Gastrocnemius medialis (tissue), 4 donors: Measurements from ENCODE around the gene MAML1. TPM values are rescaled to one million over a fixed set of nuclear protein-coding genes. Genes with fewer than 3 reads are reported as not detected.

Experiments
- ATAC-seq, 2 donors: fragments of 150-250 bp; one replicate each; pipeline ENCODE4 v1.9.1; 2016
- DNase-seq, 2 donors: peaks; one replicate each; pipeline ENCODE4 v3.0.0-alpha.2; 2019
- H3K27ac ChIP-seq, 4 donors: fragments of 200-600 bp; sonication (generic); 1 replicate in 1 of 4; 2 replicates in 3 of 4; pipeline ENCODE4 v1.5.1; 2016 to 2018; ENCODE audit warnings: mild to moderate bottlenecking in 2 of 4, moderate library complexity in 1 of 4
- H3K27me3 ChIP-seq, 3 donors: fragments of 200-600 bp; sonication (generic) in 2 of 3; 1 replicate in 1 of 3; 2 replicates in 2 of 3; pipeline versions ENCODE4 v1.5.1 to v1.6.0; 2016 to 2019; ENCODE audit warnings: mild to moderate bottlenecking in 1 of 3, moderate library complexity in 1 of 3
- H3K36me3 ChIP-seq, 2 donors: fragments of 200-600 bp; sonication (generic) in 1 of 2; one replicate each; pipeline ENCODE4 v1.5.1; 2017 to 2018
- H3K4me1 ChIP-seq, 2 donors: fragments of 200-600 bp; sonication (generic) in 1 of 2; one replicate each; pipeline ENCODE4 v1.5.1; 2016 to 2017; ENCODE audit warnings: mild to moderate bottlenecking in 2 of 2
- H3K4me3 ChIP-seq, 4 donors: fragments of 200-600 bp; sonication (generic) in 3 of 4; 1 replicate in 1 of 4; 2 replicates in 3 of 4; pipeline ENCODE4 v1.5.1; 2016 to 2019; ENCODE audit warnings: mild to moderate bottlenecking in 2 of 4
- H3K9me3 ChIP-seq, 3 donors: fragments of 200-600 bp; sonication (generic) in 2 of 3; 1 replicate in 1 of 3; 2 replicates in 2 of 3; pipeline ENCODE4 v1.5.1; 2016 to 2019
- POLR2A ChIP-seq, 2 donors: fragments of 450-650 bp; IDR thresholded peaks; one replicate each; pipeline ENCODE4 v1.6.1; 2017; ENCODE audit warnings: antibody characterized with exemption in 2 of 2, mild to moderate bottlenecking in 2 of 2, moderate library complexity in 2 of 2
- in situ Hi-C, 4 donors: fragments of 200-750 bp; cut with MboI; loops; one replicate each; pipeline versions ENCODE4 v1.15.0 to v1.8.0; 2017; ENCODE audit warnings: low sequenced_read_pairs in 4 of 4
- intact Hi-C: fragments of 100-400 bp; cut with DNase I; formaldehyde crosslinking; loops from one replicate; pipeline ENCODE4 v1.15.1; 2023; ENCODE audit warnings: low total_unique reads
- total RNA-seq, 4 donors: library from RNA; depleted of rRNA; stranded (reverse); fragments of >200 nt; gene quantifications; one replicate each; pipeline versions ENCODE4 v1.1.0 to v1.2.3, GENCODE V29; 2016
- TF ChIP-seq, protein P1 (sequence below), 5 experiments: fragments of 450-650 bp in 3 of 5; fragments of 200-600 bp in 2 of 5; sonication (generic) in 2 of 5; IDR thresholded peaks in 4 of 5; conservative IDR thresholded peaks in 1 of 5; 1 replicate in 4 of 5; 2 replicates in 1 of 5; pipeline ENCODE4 v1.5.1; 2016 to 2019; ENCODE audit warnings: antibody characterized with exemption in 5 of 5, mild to moderate bottlenecking in 3 of 5, moderate library complexity in 3 of 5

Gene MAML1
- total RNA-seq, 4 donors from 2014 or later, result 14.4 to 16.3 (median 15.1) TPM

DNA sequence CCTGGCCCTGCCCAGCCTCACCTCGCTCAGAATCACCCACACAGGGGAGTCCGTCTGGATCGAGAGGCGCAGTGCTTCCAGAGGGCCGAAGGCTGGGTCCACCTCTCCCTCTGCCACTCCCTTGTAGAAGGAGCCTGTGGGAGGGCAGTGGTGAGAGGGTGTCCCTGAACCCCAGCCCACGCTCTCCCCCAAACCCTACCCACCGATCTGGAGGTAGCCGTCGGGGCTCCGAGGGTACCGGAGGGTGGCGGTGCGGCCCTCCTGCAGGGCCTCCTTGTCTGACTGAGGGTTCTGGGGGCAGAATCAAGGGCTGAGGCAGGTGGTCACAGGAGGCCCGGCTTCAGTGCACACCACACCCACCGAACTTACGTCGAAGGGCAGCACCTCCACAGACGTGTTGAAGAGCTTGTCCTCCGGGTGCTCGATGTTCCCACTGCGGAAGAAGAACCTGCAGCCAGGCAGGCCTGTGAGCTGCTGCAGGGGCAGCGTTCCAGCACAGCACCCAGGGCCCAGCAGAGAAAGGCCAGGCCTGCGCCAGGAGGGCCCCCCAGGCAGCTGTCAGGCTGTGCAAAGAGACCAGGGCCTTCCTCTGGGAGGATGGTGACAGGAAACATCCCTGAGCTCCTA, 65.6 kb downstream of the MAML1 start:
- ATAC-seq, result no peak
- in situ Hi-C loops, result no loop called here
- no peak for DNase-seq
- peaks cover 26 to 30% of the 10 kb centered on the region in 2 donors for H3K4me1 ChIP-seq
- no peaks in the 10 kb centered on the region for H3K9me3 ChIP-seq
- no peak for TF ChIP-seq POLR2A (IDR thresholded peaks at IDR 0.05)
- TF ChIP-seq, protein P1, sequence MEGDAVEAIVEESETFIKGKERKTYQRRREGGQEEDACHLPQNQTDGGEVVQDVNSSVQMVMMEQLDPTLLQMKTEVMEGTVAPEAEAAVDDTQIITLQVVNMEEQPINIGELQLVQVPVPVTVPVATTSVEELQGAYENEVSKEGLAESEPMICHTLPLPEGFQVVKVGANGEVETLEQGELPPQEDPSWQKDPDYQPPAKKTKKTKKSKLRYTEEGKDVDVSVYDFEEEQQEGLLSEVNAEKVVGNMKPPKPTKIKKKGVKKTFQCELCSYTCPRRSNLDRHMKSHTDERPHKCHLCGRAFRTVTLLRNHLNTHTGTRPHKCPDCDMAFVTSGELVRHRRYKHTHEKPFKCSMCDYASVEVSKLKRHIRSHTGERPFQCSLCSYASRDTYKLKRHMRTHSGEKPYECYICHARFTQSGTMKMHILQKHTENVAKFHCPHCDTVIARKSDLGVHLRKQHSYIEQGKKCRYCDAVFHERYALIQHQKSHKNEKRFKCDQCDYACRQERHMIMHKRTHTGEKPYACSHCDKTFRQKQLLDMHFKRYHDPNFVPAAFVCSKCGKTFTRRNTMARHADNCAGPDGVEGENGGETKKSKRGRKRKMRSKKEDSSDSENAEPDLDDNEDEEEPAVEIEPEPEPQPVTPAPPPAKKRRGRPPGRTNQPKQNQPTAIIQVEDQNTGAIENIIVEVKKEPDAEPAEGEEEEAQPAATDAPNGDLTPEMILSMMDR (IDR thresholded peaks at IDR 0.05 in 4 of 5, conservative IDR thresholded peaks at IDR 0.05 in 1 of 5), result no peak
- H3K4me3 ChIP-seq, result no peak overlapping the region
- peaks cover 0 to 35% of the 10 kb centered on the region in 2 donors for H3K36me3 ChIP-seq
- no peak overlapping the region for H3K27ac ChIP-seq
- H3K27me3 ChIP-seq, result no peaks in the 10 kb centered on the region
- intact Hi-C loops, result loop anchor here (5.0 kb wide), 2 partner anchors 66 to 131 kb away; partner anchors contain the start of gene MAML1

- H3K4me1 ChIP-seq, result peaks cover 26 to 31% of the 10 kb centered on the region in 2 donors
- H3K27me3 ChIP-seq, result no peaks in the 10 kb centered on the region
- no peak for DNase-seq
- peaks cover 0 to 35% of the 10 kb centered on the region in 2 donors for H3K36me3 ChIP-seq
- H3K27ac ChIP-seq, result no peak overlapping the region
- H3K4me3 ChIP-seq, result no peak overlapping the region
- intact Hi-C loops, result loop anchor here (5.0 kb wide), 2 partner anchors 67 to 132 kb away; partner anchors contain the start of gene MAML1
- ATAC-seq, result no peak
- in situ Hi-C loops, result no loop called here
- H3K9me3 ChIP-seq, result no peaks in the 10 kb centered on the region
- TF ChIP-seq, protein P1 (IDR thresholded peaks at IDR 0.05 in 4 of 5, conservative IDR thresholded peaks at IDR 0.05 in 1 of 5), result no peak
Measured at GRCh38 chr5:179798771-179799643, 66.4 kb downstream of the MAML1 start.

- intact Hi-C loops (loop anchor here (5.0 kb wide), 2 partner anchors 67 to 132 kb away; partner anchors contain the start of gene MAML1), in situ Hi-C loops (no loop called here)
- TF ChIP-seq POLR2A (IDR thresholded peaks at IDR 0.05), result no peak
- TF ChIP-seq, protein P1 (IDR thresholded peaks at IDR 0.05 in 4 of 5, conservative IDR thresholded peaks at IDR 0.05 in 1 of 5), result no peak
- Histone ChIP-seq H3K27me3 (no peaks in the 10 kb centered on the region), H3K27ac (no peak overlapping the region), H3K36me3 (peaks cover 0 to 35% of the 10 kb centered on the region in 2 donors), H3K4me1 (peaks cover 24 to 30% of the 10 kb centered on the region in 2 donors), H3K4me3 (no peak overlapping the region), H3K9me3 (no peaks in the 10 kb centered on the region)
- no peak for ATAC-seq
- no peak for DNase-seq
Measured at GRCh38 chr5:179799644-179799973, 67.0 kb downstream of the MAML1 start.

DNA sequence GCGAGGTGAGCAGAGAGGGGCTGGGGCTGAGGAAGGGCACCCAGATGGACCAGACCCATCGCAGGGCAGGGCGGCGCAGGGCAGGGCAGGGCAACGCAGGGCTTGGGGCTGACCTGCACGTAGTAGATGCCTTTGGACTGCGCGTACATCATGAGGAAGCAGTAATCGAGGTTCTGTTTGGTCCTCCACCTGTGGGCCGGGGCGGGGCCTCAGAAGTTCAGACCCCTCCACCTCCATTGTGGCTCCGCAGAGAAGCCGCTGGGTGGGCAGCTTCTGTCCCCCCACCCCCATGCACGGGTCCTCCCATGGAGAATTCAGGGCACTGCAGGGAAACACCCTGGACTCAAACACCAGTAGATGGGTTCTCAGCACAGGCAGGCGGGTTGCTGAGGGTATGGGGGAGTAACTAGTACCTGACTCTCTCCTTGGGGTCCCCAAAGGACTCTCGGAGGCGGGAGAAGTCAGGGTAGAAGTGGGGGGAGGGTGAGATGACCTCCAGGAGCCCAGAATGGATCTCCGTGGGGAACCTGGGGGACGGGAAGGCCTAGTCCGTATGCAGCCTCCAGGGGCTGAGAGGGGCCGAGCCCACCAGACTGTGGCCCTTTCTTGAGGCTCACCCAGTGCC, 67.6 kb downstream of the MAML1 start:
- no peak overlapping the region for H3K27ac ChIP-seq
- no peaks in the 10 kb centered on the region for H3K27me3 ChIP-seq
- ATAC-seq (no peak), DNase-seq (no peak)
- H3K4me1 ChIP-seq, result peaks cover 22 to 32% of the 10 kb centered on the region in 2 donors
- H3K9me3 ChIP-seq, result no peaks in the 10 kb centered on the region
- H3K36me3 ChIP-seq, result peaks cover 0 to 35% of the 10 kb centered on the region in 2 donors
- no peak for TF ChIP-seq POLR2A (IDR thresholded peaks at IDR 0.05)
- TF ChIP-seq, protein P1 (IDR thresholded peaks at IDR 0.05 in 4 of 5, conservative IDR thresholded peaks at IDR 0.05 in 1 of 5), result no peak
- no peak overlapping the region for H3K4me3 ChIP-seq
- in situ Hi-C loops, result loop anchor here in 1 of 4 donors (10.0 kb wide), 1 partner anchor 105 kb away; the partner anchor contains the start of gene TBC1D9B
- intact Hi-C loops, result loop anchor here (10.0 kb wide), 1 partner anchor 235 kb away; no protein-coding TSS in a partner anchor
